Endothelial cell (in vitro differentiated cells): ENCODE measurements around the gene KCNN3. TPM values are rescaled to one million over a fixed set of nuclear protein-coding genes. Genes with fewer than 3 reads are reported as not detected.

Source experiments
- DNase-seq: peaks from one replicate; pipeline ENCODE4 v3.0.0; 2021; ENCODE audit warnings: low spot score
- H3K27ac Mint-ChIP-seq: one replicate; pipeline ENCODE4 v1.8.0; 2021; ENCODE audit warnings: mixed read lengths, inconsistent platforms; ENCODE audit not compliant: unreplicated experiment
- H3K27me3 Mint-ChIP-seq: one replicate; pipeline ENCODE4 v1.8.0; 2021; ENCODE audit warnings: mild to moderate bottlenecking, moderate library complexity, mixed read lengths, inconsistent platforms; ENCODE audit not compliant: unreplicated experiment
- H3K36me3 Mint-ChIP-seq: one replicate; pipeline ENCODE4 v1.8.0; 2021; ENCODE audit warnings: mild to moderate bottlenecking, low read depth, mixed read lengths, inconsistent platforms; ENCODE audit not compliant: unreplicated experiment
- H3K4me1 Mint-ChIP-seq: one replicate; pipeline ENCODE4 v1.8.0; 2021; ENCODE audit warnings: mild to moderate bottlenecking, mixed read lengths, inconsistent platforms; ENCODE audit not compliant: unreplicated experiment
- H3K4me3 Mint-ChIP-seq: one replicate; pipeline ENCODE4 v1.8.0; 2021; ENCODE audit warnings: mild to moderate bottlenecking, mixed read lengths, inconsistent platforms; ENCODE audit not compliant: unreplicated experiment
- H3K9me3 Mint-ChIP-seq: one replicate; pipeline ENCODE4 v1.8.0; 2021; ENCODE audit warnings: mixed read lengths, inconsistent platforms; ENCODE audit not compliant: unreplicated experiment
- total RNA-seq: library from RNA; stranded (reverse); fragmentation: NEBNext Ultra II Directional; extraction: Animal tissue kit (Norgen Biotek cat#: 25700); gene quantifications from one replicate; pipeline ENCODE4 v1.2.1, GENCODE V29; 2021; ENCODE audit not compliant: unreplicated experiment
- TF ChIP-seq, protein P1 (sequence below): fragments of 200-600 bp; sonication (generic); IDR thresholded peaks from one replicate; pipeline ENCODE4 v1.5.0; 2021; ENCODE audit warnings: antibody characterized with exemption; ENCODE audit not compliant: unreplicated experiment

The KCNN3 gene
- total RNA-seq, 1 donor from 2014 or later, result 17.3 TPM

DNA sequence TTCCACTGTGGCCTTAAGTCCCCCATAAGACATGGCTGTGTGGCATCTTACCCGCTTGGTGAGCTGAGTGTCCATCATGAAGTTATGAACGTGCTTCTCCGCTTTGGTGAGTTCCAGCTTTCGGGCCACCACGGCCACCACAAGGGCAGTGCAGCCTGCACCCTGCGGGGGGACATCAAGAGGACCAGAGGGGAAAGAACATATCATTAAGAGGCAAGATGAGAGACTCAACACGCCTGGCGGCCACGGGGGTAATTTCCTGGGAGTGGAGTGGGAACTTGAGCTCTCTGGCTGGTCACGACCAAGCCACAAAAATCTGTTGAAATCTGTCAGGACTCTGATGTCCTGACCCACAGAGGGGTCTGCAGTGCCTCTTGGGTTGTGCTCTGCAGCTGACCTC lies 144.2 kb downstream of the KCNN3 start:
- H3K27me3 Mint-ChIP-seq, result peaks cover 2% of the 10 kb centered on the region
- TF ChIP-seq, protein P1, sequence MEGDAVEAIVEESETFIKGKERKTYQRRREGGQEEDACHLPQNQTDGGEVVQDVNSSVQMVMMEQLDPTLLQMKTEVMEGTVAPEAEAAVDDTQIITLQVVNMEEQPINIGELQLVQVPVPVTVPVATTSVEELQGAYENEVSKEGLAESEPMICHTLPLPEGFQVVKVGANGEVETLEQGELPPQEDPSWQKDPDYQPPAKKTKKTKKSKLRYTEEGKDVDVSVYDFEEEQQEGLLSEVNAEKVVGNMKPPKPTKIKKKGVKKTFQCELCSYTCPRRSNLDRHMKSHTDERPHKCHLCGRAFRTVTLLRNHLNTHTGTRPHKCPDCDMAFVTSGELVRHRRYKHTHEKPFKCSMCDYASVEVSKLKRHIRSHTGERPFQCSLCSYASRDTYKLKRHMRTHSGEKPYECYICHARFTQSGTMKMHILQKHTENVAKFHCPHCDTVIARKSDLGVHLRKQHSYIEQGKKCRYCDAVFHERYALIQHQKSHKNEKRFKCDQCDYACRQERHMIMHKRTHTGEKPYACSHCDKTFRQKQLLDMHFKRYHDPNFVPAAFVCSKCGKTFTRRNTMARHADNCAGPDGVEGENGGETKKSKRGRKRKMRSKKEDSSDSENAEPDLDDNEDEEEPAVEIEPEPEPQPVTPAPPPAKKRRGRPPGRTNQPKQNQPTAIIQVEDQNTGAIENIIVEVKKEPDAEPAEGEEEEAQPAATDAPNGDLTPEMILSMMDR, result no peak
- H3K27ac Mint-ChIP-seq, result no peak overlapping the region
- H3K4me3 Mint-ChIP-seq, result no peak overlapping the region
- H3K9me3 Mint-ChIP-seq, result no peaks in the 10 kb centered on the region
- H3K36me3 Mint-ChIP-seq, result no peaks in the 10 kb centered on the region
- peaks cover 38% of the 10 kb centered on the region for H3K4me1 Mint-ChIP-seq
- DNase-seq, result no peak

DNA sequence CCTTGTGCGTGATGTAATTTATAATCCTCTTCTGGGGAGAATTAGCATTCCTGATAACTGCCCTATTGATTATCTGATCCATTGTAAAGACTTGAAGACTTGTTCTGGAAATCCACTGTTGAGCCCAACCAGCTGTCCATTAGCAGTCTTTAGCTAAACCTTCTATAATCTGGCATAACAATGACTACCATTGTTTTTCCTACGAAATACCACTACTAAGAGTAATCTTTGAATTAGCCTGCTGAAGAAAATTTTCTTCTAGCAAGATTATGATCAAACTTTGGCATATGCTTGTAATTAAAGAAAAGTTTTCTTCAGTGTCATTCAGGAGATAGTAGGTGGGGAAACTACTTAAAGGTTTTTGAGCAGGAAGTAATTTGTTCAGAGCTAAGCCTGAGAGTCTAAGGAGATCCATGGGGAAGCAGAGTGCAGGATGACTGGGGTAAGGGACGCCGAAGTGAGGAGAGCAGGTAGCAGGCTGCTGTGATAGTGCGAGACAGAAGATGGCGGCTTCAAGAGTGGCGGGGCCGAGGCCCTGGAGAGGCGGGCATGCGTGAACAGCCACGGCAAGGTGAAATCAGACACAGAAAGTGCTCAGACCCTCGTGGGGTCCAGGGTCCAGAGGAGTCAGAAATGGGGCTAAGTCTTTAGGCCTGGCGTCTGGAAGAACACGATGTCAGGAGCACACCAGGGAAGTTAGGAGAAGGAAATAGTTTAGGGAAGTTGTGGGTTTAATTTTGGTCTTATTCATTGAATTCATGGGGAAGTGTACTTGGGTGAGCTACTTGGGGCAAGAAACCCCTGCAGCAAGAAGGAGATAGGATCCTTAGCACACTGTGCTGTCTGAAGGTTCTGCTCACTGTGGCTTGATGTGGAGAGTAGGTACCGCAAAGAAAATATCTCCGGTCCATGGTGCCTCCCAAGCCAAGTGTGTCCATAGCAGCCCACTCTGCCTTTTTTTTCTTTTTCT lies 149.5 kb downstream of the KCNN3 start:
- Mint-ChIP-seq H3K27me3 (peaks cover 4% of the 10 kb centered on the region), H3K27ac (no peak overlapping the region), H3K36me3 (peaks cover 8% of the 10 kb centered on the region), H3K4me3 (no peak overlapping the region), H3K4me1 (peaks cover 28% of the 10 kb centered on the region), H3K9me3 (no peaks in the 10 kb centered on the region)
- no peak for DNase-seq
- TF ChIP-seq, protein P1, result no peak

- DNase-seq, result no peak
- TF ChIP-seq, protein P1, result no peak
- H3K27ac Mint-ChIP-seq, result no peak overlapping the region
- H3K4me3 Mint-ChIP-seq, result no peak overlapping the region
- peaks cover 32% of the 10 kb centered on the region for H3K4me1 Mint-ChIP-seq
- H3K36me3 Mint-ChIP-seq, result peaks cover 10% of the 10 kb centered on the region
- no peaks in the 10 kb centered on the region for H3K9me3 Mint-ChIP-seq
- peaks cover 6% of the 10 kb centered on the region for H3K27me3 Mint-ChIP-seq
Observed at GRCh38 chr1:154719586-154720327, 150.3 kb downstream of the KCNN3 start.

GRCh38 chr1:154718566-154718965 lies 151.5 kb downstream of the KCNN3 start:
- Mint-ChIP-seq H3K27ac (no peak overlapping the region), H3K27me3 (peaks cover 6% of the 10 kb centered on the region), H3K9me3 (no peaks in the 10 kb centered on the region), H3K4me3 (no peak overlapping the region), H3K4me1 (peaks cover 30% of the 10 kb centered on the region), H3K36me3 (peaks cover 10% of the 10 kb centered on the region)
- DNase-seq, result no peak
- TF ChIP-seq, protein P1, result no peak

GRCh38 chr1:154717528-154717924 lies 152.6 kb downstream of the KCNN3 start:
- H3K27me3 Mint-ChIP-seq, result peaks cover 6% of the 10 kb centered on the region
- peaks cover 30% of the 10 kb centered on the region for H3K4me1 Mint-ChIP-seq
- no peak overlapping the region for H3K4me3 Mint-ChIP-seq
- no peak for DNase-seq
- H3K9me3 Mint-ChIP-seq, result no peaks in the 10 kb centered on the region
- TF ChIP-seq, protein P1, result no peak
- H3K27ac Mint-ChIP-seq, result no peak overlapping the region
- H3K36me3 Mint-ChIP-seq, result peaks cover 10% of the 10 kb centered on the region
